ENCODE data around the gene FUT7.
"Not testable (repeated sequence)": the region's sequence is repeated elsewhere in the genome, so short reads cannot be mapped to it uniquely, and the experiment has no call there.

Gene FUT7

DNA sequence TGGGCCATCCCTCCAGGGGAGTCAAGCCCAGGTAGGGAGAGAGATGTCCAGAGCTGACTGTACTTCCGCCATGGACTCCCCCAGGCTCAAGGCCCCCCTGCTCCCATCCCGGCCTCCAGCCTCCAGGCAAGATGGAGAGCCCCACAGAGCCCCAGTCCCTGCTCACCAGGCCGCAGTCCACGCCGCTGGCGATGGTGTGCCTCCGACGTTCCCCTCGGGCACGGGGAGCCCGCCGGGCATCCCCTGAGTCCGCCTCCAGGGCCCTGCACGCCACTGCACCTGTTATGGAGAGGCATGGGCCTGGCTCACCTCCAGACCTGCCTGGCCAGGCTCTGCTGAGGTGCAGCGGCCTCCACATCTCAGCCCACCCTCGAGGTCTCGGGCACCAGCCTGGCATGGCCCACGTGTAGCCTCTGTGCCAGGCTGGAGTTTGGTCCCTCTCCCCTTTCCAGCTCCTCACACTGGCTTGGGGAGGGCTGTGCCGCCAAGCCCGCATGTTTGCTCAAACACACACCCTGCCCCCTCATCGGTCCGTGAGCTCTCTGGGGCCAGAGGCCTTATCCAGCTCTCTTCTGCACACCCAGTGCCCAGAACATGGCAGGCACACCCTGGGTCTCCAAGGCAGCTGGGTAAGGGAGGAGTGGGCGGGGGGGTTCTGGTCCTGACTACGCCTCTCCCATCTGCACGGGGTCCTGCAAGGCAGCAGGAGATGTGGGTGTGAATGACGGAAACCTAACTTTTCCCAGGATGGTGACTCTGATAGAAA is 34.4 kb upstream of the FUT7 start:
- no peak for DNase-seq

DNA sequence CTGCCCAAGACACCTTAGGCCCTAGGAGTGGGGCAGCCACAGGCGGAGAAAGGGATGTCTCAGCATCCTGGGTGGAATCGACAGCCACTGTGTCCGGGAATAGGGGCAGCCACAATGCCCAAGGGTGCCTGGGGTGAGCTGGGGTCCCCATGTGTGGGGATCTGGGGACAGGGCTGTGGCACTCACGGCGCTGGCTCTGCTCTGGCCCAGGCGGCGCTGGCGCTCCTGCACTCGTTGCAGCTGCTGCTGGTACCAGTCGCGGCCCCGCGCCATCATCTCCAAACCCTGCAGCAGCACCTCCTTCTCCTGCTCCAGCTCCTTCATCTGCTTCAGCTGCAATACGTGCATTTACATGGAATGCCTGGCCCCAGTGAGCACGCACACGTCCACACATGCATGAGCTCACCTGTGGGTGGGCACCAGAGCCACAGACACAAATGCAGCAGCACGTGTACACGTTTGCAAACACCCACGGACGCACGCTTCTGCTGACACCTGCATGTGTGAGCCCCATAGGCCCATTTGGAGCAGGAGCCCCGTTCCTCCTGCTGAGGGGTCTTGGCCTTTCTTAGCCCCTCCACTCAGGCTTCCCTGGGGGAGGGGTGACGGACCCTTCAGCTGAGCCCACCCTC is 33.6 kb upstream of the FUT7 start:
- DNase-seq = no peak

DNA sequence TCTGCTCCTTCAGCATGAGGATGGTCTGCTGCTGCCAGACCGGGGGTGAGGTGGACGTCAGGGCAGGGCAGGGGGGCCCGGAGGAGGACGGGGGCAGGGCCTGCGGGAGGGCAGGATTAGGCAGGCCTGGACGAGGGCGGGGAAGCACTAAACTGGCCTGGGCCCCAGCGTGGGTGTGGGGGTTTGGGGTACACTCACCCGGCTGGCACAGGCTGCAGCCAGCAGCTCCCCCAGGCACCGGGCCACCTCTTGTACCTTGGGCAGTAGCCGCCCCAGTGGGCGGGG is 32.9 kb upstream of the FUT7 start:
- DNase-seq = no peak

DNA sequence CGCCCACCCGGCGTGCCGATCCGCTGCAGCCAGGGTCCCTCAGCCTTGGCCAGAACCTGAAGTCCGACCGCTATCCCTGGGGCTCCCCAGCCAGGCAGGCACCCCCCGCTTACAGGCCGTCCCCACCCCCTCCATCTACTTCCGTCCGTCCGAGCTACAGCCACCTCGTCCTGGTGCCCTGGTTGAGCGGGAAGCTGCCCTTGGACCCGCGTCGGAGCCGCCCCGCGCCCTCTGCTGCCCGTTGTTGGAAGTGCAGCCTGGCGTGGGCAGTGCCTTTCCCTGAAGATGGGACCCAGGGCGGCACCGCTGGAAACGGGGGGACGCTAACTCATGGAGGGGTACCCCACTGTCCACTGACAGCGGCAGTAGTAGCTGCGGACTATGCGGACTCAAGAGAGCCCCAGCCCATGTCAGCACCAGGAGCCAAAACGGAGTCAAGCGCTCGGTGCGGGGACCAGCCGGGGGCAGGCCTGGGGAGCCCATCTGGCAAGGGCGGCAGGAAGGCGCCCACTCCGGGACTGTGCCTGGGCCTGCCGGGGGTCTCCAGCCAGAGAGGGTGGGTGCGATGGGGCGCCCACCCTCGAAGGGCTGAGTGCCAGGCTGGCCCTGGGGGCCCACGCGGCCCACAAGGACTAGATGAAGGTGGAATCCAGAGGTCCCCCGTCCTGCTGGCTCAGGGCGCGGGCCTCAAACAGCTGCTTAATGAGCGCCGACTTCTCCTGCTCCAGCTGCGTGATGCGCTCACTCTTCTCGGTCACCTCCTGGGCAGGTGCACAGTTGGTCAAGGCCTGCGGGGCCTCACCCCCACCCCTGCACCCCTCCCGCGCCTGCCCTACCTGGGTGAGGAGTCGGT is 32.4 kb upstream of the FUT7 start:
- peak; percentile 56 for DNase-seq

DNA sequence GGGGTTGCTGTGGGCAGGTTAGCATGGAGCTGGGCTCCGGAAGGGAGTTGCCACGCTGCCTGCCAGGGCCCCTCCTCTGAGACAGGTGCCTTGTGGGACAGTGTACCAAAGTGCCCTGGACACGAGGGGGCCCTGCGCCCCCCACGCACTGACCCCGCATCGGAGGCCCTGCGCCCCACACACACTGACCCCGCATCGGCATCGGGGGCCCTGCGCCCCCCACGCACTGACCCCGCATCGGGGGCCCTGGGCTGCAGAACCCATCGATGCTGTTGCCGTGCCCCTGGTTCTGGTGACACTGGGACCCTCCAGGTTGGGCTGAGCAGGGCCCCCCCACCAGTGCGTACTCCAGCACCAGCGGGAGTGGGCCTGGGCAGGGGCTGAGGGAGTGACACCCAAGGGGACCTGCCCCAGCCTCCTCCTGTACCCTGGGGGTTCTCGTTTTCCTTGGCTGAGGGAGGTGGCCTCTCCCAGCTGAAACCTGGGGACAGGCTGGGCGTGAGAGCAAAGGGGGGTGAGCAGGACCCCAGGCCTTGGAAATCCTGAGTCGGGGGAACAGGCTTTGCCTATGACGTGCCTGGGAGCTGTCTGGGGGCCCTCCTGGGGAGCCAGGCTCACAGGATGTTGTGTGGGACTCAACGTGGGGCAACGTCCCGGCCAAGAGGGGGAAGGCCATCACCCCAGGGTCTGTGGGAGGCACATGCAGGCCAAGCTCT is 31.6 kb upstream of the FUT7 start:
- DNase-seq = no peak

DNA sequence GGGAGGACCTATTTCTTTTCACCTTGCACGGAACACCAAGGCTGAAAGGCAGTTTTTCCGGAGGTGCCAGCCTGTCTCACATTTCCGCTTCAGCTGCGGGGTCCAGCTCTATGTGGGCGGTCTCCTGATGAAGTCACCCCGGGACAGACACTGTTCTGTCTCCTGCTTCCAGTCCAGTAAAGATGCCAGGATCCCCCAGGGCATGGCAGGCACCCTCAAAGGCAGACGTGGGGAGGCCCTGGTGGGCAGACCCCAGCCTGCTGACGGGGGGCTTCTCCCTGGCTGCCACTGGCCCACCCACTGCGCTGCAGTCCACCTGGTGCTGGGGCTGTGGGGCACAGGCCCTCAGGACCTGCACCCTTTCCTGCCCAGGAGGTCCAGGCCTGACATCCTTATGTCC is 30.9 kb upstream of the FUT7 start:
- DNase-seq = not testable (repeated sequence)

DNA sequence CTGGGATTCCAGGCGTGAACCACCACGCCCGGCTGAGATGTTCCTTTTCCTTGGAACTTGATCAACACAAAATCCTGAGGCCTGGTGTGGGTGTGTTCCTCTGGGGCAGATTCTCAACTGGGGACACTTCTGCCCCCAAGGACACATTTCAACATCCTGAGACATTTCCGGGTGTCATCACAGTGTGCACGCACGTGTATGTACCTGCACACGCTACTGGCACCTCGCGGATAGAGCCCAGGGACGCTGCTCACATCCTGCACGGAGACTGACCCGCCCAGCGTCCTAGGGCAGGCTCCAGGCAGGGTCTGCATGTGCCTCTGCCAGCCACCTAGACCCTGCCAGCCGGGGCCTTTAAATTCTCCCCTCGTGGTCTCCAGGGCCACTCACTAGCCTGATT is 30.5 kb upstream of the FUT7 start:
- no peak for DNase-seq

DNA sequence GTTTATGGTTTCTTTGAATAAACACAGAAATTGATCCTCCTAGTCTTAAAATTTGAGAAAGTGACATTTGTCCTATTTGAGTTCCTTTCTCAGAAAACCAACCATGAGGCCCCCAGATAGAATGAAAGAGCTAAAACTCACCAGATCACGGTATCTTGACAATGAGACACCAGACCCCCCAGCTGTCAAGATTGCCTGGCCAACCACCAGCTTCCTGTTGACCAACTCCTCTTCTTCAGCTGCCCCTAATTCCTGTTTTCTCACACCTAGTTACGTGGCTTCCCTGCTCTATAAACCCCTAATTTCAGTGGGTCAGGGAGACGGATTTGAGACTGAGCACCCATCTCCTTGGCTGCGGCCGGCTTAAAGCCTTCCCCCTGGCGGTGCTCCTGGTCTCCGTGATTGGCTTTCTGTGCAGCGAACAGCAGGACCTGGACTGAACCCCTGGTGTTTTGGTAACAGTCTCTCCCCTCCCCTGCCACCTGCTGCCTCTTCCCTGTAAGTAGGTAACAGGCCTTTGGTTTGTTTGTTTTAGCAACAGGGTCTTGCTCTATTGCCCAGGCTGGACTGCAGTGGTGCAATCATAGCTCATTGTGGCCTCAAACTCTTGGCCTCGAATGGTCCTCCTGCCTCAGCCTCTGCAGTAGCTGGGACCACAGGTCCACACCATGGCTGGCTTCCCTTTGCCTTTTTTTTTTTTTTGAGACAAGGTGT is 26.8 kb upstream of the FUT7 start:
- no peak for DNase-seq

DNA sequence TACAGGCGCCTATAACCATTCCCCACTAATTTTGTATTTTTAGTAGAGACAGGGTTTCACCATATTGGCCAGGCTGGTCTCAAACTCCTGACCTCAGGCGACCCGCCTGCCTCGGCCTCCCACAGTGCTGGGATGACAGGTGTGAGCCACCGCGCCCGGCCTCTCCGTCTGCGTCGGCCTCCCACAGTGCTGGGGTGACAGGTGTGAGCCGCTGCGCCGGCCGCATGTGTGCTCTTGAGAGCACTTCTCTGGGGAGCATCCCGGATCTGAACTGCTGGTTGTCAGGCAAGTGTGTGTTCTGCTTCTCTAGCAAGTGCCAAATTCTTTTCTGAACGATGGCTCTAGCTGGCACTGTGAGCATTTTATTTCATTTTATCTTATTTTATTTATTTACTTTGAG is 25.7 kb upstream of the FUT7 start:
- no peak for DNase-seq

DNA sequence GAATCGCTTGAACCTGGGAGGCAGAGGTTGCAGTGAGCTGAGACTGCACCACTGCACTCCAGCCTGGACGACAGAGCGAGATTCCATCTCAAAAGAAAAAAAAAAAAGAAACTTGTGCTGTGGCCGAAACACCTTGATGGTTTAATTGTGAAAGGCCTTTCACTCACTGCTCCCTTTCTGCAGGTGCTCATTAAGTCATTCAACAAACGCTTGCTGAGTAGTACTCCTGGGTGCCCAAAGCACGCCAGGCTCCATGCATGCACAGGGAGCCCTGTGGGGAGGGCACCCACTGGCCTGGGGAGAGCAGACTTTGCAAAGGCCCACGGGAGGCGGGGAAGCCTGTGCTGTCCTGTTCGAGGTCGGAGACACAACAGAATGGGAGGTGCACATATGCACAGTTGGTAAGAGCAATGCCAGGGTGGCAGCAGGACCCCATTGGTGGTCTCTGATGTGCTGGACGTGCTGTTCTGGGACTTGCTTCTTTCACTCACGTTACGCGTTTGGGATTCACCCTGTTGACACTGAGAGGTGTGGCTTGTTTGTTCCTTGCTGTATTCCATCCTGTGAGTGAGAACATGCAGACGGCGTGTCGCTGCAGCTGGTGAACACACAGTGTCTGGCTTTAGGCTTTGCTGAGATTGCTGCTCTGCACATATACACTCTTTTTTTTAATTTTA is 25.0 kb upstream of the FUT7 start:
- DNase-seq = no peak

DNA sequence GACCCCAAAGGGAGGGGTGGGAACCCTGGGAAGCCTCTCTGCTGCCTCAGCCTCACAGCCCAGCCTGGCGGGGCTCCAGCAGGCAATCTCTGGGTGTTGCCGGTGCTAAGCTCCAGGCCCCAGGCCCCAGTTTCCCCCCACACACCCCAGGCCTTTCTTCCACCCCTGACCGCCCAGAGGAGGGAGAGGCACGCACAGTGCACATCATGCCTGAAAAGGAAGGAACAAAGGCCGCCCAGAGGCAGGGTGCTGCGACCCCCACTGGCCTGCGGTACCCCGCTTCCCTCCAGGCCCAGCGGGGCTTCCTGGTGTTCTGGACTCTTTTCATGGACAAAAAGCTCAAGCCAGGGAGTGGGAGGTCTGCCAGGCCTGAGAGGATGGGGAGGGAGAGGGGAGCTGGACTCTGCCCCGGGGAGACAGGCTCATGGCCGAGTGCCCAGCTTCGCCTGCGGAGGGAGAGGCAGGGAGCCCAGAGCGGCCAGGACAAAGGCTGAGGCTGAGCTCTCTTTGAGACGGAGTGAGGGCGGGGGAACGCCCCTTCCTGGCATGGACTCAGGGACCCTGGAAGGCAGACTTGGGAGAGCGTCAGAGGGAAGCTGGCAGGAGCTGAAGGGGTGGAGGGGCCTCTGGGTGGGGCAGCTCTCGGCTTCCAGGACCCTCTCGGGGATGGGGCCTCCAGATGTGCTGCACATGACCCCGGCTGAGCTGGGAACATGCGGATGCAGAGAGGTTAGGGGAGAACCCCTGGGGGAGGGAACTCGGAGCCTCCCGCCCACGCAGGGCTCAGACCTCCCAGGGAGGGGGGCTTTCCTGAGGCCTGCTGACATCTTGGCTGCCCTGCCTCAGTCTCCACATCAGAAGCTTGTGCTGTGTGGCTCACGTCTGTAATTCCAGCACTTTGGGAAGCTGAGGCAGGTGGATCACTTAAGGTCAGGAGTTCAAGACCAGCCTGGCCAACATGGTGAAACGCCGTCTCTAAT is 23.8 kb upstream of the FUT7 start:
- DNase-seq = no peak

DNA sequence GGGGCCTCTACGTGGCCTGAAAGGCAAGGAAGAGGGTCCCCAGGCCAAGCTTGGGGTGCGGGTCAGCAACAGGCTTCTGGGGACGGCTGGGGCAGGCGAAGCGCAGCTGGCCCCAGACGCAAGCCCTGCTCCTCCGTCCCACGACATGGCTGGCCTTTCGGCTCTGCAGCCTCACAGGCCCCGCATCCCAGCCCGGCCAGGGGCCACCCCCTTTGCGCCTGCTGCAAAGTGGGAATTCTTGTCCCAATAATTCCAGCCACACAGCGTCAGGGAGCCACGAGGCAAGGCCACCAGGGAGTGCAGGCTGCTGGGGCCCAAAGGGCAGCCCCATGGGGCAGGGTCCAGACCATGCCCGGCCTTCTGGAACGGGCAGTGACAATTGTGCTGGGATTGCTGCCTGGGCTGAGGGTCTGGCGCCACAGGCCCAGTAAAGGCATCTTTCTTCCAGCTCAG is 23.1 kb upstream of the FUT7 start:
- no peak for DNase-seq

DNA sequence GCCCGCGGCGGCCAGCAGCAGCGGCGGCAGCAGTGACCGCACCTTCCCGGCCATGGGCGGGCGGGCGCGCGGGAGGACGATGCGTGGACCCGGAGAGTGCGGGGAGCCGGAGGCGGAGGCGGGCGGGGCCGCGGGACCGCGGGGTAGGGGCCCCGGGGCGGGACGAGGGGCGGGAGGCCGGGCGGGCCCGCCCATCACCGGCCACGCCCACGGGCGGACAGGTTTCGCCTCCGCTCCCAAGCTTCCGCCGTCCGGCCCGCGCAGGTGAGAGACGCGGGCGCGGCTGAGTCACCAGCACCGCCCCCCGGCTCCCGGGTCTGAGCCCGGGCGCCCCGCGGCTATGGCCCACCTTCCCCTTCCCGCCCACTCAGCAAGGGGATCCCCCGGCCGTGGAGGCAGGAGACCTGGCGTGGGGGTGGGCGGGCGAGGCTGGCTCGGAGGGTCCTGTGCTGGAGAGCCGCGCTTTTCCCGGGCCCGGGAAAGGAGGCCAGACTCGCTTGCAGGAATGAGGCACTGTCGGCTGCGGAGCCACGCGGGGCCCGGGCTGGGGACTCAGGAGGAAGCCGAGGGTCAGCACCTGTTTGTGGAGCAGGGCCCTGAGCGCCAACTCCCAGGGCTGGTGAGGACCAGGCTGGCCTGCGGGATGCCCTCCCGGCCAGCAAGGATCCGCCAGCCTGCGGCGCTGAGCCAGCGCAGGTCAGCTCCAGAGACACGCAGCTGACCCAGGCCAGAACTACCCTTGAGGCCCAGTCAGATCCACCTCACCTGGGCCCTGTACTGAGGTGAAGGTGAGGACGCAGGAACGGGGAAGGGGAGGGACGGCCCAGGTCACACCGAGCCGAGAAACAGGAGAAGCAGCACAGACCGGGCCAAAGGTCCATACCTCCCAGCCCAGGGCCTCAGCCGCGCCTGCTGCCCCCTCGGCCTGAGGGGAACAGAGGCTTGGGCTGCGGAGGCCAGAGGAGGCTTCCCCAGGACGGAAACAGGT is 22.4 kb upstream of the FUT7 start, which contains the start of gene ENTPD2:
Gene ENTPD2, minus strand, starts transcription at position 118 of the 988 bp plus-strand sequence. Its CDS starts 64 bp downstream, at position 54.
- no peak for DNase-seq

DNA sequence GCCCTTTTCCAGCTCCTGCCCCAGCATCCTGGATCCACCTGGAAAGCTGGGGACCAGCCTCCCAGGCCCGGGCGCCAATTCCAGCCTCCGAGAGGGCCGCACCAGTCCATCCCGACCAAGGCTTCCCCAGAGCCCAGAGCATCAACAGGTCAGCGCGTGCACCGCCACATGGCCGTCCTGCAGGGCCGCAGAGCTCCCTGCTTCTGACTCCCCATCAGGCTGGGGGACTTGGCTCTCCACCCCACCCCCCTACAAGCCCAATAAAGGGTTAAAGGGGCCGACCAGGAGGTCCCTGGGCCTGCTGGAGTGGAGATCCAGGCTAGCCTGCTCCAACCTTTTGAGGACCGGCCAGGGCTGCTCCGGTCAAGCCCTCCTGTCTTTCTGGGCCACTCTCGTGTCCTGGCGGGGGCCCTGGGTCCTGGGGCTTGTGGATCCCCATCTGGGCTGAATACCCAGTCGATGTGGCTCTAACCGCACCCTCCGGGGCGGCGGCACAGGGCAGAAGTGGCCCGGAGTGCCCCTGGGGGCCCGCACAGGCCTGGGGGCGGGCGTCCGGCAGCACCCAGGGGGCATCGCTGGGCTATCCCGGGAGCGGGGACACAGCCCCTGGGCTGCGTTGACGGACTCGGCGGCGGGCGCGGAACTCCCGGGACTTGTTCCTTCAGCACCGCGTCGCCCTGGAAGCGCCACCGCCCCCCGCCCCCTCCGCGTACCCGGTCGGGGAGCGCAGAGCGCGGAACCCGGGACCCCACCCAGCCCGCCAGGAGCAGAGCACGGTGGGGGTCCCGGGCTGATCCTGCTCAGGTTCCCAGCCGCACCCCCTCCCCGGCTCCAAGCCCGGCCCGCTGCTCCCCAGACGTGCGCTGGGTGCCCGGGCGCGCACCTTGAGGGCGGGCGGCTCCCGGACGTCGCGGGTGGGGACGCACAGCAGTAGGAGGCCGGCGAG is 21.4 kb upstream of the FUT7 start:
- no peak for DNase-seq

DNA sequence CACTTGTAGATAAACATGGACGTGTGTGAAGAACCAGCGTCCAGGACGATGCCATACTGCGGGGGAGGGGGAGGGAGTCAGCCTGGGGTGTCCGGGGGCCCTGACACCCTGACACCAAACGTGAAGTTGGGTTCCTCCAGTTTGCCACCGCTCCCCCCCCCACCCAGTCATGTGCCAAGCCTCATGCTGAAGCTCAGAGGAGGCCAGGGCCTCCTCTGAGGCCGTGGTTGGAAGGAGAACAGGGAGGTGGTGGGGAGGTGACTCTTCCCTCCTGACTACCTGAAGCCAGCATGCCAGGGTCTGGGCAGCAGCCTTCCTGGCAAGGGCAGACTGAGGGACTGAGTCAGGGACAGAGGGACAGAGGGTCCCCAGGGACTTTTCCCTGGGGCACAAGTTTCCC is 20.4 kb upstream of the FUT7 start:
- no peak for DNase-seq

DNA sequence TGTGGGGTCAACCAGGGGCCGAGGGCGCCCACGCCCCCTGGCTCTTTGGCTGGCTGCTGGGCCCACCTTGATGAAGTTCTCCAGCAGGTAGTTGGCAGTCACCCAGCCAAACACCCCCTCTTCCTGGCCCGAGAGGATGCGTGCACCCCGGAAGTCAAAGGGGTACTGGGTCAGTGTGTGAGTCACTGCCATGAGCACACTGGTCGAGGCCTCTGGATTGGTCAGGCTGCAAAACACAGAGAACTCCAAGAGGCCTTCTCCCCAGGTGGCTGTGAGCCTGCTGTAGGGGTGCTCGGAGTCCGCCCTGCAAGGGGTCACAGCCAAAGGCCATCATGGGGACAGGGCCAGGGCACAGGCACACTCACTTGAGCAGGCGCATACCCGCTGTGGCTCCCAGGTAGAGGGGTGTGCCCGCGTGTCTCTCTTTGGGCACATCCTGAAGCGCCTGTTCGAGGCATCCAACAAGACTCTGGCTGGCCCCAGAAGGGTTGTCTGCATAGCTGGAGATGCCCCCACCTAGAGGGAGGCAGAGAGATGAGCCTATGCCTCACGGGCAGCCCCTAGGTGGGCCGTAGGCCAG is 19.3 kb upstream of the FUT7 start:
- no peak for DNase-seq

DNA sequence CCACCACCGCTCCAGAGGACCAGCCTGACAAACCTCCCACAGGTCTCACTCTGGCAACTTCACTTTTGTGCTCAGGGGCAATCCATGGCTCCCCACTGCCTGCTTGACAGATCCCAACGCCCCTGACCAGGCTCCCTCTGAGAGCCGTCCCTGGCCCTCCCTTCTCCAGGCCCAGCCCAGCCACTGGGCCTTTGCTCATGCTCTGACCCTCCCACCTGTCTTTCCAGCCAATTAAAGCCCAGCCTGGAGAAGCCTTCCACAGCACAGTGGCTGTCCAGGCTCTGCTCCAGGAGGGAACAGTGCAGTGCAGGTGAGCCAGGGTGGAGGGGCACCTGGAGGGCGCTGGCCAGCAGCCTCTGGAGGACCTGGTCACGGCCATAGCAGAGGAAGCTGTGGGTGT is 18.7 kb upstream of the FUT7 start:
- DNase-seq = no peak

All from HCEC 1CT (cell line).